ENCODE measurements around the gene PPHLN1. TPM values are rescaled to one million over a fixed set of nuclear protein-coding genes. Genes with fewer than 3 reads are reported as not detected.

Gene PPHLN1
- polyA plus RNA-seq, 3 donors, result 60.6 to 75.3 (median 66.9) TPM

- DNase-seq, result no peak
These were observed 96.8 kb downstream of the PPHLN1 start for GRCh38 chr12:42422785-42423184.

- DNase-seq, result no peak
These were observed 100.8 kb downstream of the PPHLN1 start for GRCh38 chr12:42426746-42427145.

- no peak for DNase-seq
These were observed 102.9 kb downstream of the PPHLN1 start for GRCh38 chr12:42428850-42429249.

GRCh38 chr12:42432517-42433140 lies 106.7 kb downstream of the PPHLN1 start:
- no peak for DNase-seq

GRCh38 chr12:42440608-42441007 lies 114.6 kb downstream of the PPHLN1 start:
- no peak for DNase-seq

- DNase-seq, result no peak
These were observed 116.4 kb downstream of the PPHLN1 start for GRCh38 chr12:42442311-42442759.

- DNase-seq, result no peak
These were observed 116.9 kb downstream of the PPHLN1 start for GRCh38 chr12:42442888-42443287.

- DNase-seq, result no peak
These were observed 118.4 kb downstream of the PPHLN1 start for GRCh38 chr12:42444192-42444943.

GRCh38 chr12:42445891-42446290 lies 119.9 kb downstream of the PPHLN1 start:
- no peak for DNase-seq

- DNase-seq, result no peak
These were observed 120.8 kb downstream of the PPHLN1 start for GRCh38 chr12:42446761-42447160.

- no peak for DNase-seq
These were observed 121.4 kb downstream of the PPHLN1 start for GRCh38 chr12:42447371-42447786.

GRCh38 chr12:42448841-42449240 lies 122.9 kb downstream of the PPHLN1 start:
- no peak for DNase-seq

- DNase-seq, result no peak
These were observed 124.3 kb downstream of the PPHLN1 start for GRCh38 chr12:42450248-42450647.

- no peak for DNase-seq
These were observed 132.6 kb downstream of the PPHLN1 start for GRCh38 chr12:42458575-42458974.

- no peak for DNase-seq
These were observed 133.4 kb downstream of the PPHLN1 start for GRCh38 chr12:42459336-42459847.

GRCh38 chr12:42462486-42462885 lies 136.5 kb downstream of the PPHLN1 start:
- no peak for DNase-seq

GRCh38 chr12:42463671-42464070 lies 137.7 kb downstream of the PPHLN1 start:
- DNase-seq, result no peak

- DNase-seq, result no peak
These were observed 142.4 kb downstream of the PPHLN1 start for GRCh38 chr12:42468341-42468821.

- no peak for DNase-seq
These were observed 143.0 kb downstream of the PPHLN1 start for GRCh38 chr12:42468921-42469320.

- peak; percentile 68 for DNase-seq
These were observed 143.6 kb downstream of the PPHLN1 start for GRCh38 chr12:42469355-42470175.

- DNase-seq, result no peak
These were observed 146.4 kb downstream of the PPHLN1 start for GRCh38 chr12:42472376-42472775.

- no peak for DNase-seq
These were observed 147.2 kb downstream of the PPHLN1 start for GRCh38 chr12:42473130-42473529.
